ENCODE measurements around the gene MCL1. TPM values are rescaled to one million over a fixed set of nuclear protein-coding genes. Genes with fewer than 3 reads are reported as not detected.

MCL1 gene
- total and polyA plus RNA-seq, 2 of the 13 experiments (the other 11 are each of a cell fraction or from before 2014, with no cell fraction given), result 69.5 to 125 TPM

- TF ChIP-seq ZNF260 (CRISPR knock-in tag; IDR thresholded peaks at IDR 0.05; ENCODE audit: borderline replicate concordance, low read depth) (no peak), AHR (CRISPR knock-in tag; IDR thresholded peaks at IDR 0.05) (no peak), ZBTB25 (CRISPR knock-in tag; IDR thresholded peaks at IDR 0.05) (no peak), AKNA (CRISPR knock-in tag; IDR thresholded peaks at IDR 0.05; ENCODE audit: borderline replicate concordance) (no peak), PAWR (CRISPR knock-in tag; IDR thresholded peaks at IDR 0.05; ENCODE audit: borderline replicate concordance) (no peak), MXD3 (CRISPR knock-in tag; IDR thresholded peaks at IDR 0.05) (no peak), ZNF720 (CRISPR knock-in tag; IDR thresholded peaks at IDR 0.05) (no peak), CC2D1A (CRISPR knock-in tag; IDR thresholded peaks at IDR 0.05) (no peak), ZMYM3 (CRISPR knock-in tag; IDR thresholded peaks at IDR 0.05) (0 out of 2 replicates have a peak, but pooled peaks have one; percentile 25), MBNL3 (CRISPR knock-in tag; conservative IDR thresholded peaks at IDR 0.05) (no peak), ZNF44 (CRISPR knock-in tag; IDR thresholded peaks at IDR 0.05) (no peak), HIC2 (CRISPR knock-in tag; IDR thresholded peaks at IDR 0.05; ENCODE audit: low read depth) (no peak), ZNF496 (CRISPR knock-in tag; IDR thresholded peaks at IDR 0.05; ENCODE audit: insufficient replicate concordance) (no peak), SRSF1 (optimal IDR thresholded peaks at IDR 0.05; ENCODE audit: low read depth, low read length) (no peak), TMF1 (CRISPR knock-in tag; IDR thresholded peaks at IDR 0.05; ENCODE audit: low read depth) (no peak), ATF7-NPFF (CRISPR knock-in tag; IDR thresholded peaks at IDR 0.05; ENCODE audit: low read depth) (no peak), IRF9 (CRISPR knock-in tag; IDR thresholded peaks at IDR 0.05; ENCODE audit: borderline replicate concordance) (no peak), ZNF644 (CRISPR knock-in tag; IDR thresholded peaks at IDR 0.05; ENCODE audit: low read depth) (no peak), SMAD3 (CRISPR knock-in tag; IDR thresholded peaks at IDR 0.05) (no peak), CBX2 (IDR thresholded peaks at IDR 0.05; ENCODE audit: low read depth, low read length) (no peak), CBX2 (CRISPR knock-in tag; IDR thresholded peaks at IDR 0.05; ENCODE audit: low read depth) (no peak), KAT8 (CRISPR knock-in tag; IDR thresholded peaks at IDR 0.05) (no peak)
Observed at GRCh38 chr1:150579945-150580642, 684 bp upstream of the MCL1 start (continued).
